Breast epithelium (tissue), 4 donors: ENCODE results near the gene EFCAB5. TPM values are rescaled to one million over a fixed set of nuclear protein-coding genes. Genes with fewer than 3 reads are reported as not detected.
"Not testable (repeated sequence)": the region's sequence is repeated elsewhere in the genome, so short reads cannot be mapped to it uniquely, and the experiment has no call there.

Experiments used
- DNase-seq, 2 donors: peaks; one replicate each; pipeline ENCODE4 v3.0.0-alpha.2; 2019; ENCODE audit warnings: low spot score in 2 of 2
- H3K27ac ChIP-seq, 2 donors: fragments of 200-600 bp; sonication (generic) in 1 of 2; one replicate each; pipeline ENCODE4 v1.5.1; 2016 to 2019; ENCODE audit warnings: mild to moderate bottlenecking in 1 of 2
- H3K27me3 ChIP-seq, 2 donors: fragments of 200-600 bp; sonication (generic) in 1 of 2; one replicate each; pipeline versions ENCODE4 v1.5.1 to v1.6.0; 2017 to 2019; ENCODE audit warnings: control low read depth in 1 of 2, mild to moderate bottlenecking in 1 of 2
- H3K36me3 ChIP-seq: fragments of 200-600 bp; one replicate; pipeline ENCODE4 v1.5.1; 2019
- H3K4me1 ChIP-seq, 2 donors: fragments of 200-600 bp; sonication (generic); one replicate each; pipeline ENCODE4 v1.5.1; 2016 to 2019; ENCODE audit warnings: control low read depth in 1 of 2
- H3K4me3 ChIP-seq, 3 donors: fragments of 200-600 bp; sonication (generic); 1 replicate in 2 of 3; 2 replicates in 1 of 3; pipeline ENCODE4 v1.5.1; 2016 to 2019; ENCODE audit warnings: mild to moderate bottlenecking in 3 of 3, moderate library complexity in 2 of 3
- H3K9me3 ChIP-seq, 2 donors: fragments of 200-600 bp; sonication (generic) in 1 of 2; one replicate each; pipeline ENCODE4 v1.5.1; 2016 to 2019; ENCODE audit warnings: control low read depth in 1 of 2
- CTCF ChIP-seq, 3 donors: fragments of 450-650 bp; IDR thresholded peaks; one replicate each; pipeline ENCODE4 v1.5.1; 2016 to 2017; ENCODE audit warnings: antibody characterized with exemption in 3 of 3, mild to moderate bottlenecking in 3 of 3, moderate library complexity in 3 of 3
- POLR2A ChIP-seq: fragments of 450-650 bp; IDR thresholded peaks from one replicate; pipeline ENCODE4 v1.6.1; 2016; ENCODE audit warnings: antibody characterized with exemption, mild to moderate bottlenecking, moderate library complexity
- POLR2AphosphoS5 ChIP-seq, 3 donors: sonication (generic); formaldehyde crosslinking; IDR thresholded peaks; one replicate each; pipeline ENCODE4 v1.6.1; 2017; ENCODE audit warnings: antibody characterized with exemption in 3 of 3
- intact Hi-C: fragments of 100-400 bp; cut with DNase I; formaldehyde crosslinking; loops from one replicate; pipeline ENCODE4 v1.15.1; 2023; ENCODE audit warnings: low total_unique reads
- total RNA-seq, 3 donors: library from RNA; depleted of rRNA; stranded (reverse); fragments of >200 nt; gene quantifications; one replicate each; pipeline ENCODE4 v1.1.0, GENCODE V29; 2016

Gene EFCAB5
- total RNA-seq, 3 donors from 2014 or later: 0.29 to 0.80 TPM; not detected in 1

GRCh38 chr17:30005709-30006320 lies 64.4 kb downstream of the EFCAB5 start:
- TF ChIP-seq POLR2AphosphoS5 (IDR thresholded peaks at IDR 0.05) (no peak), CTCF (IDR thresholded peaks at IDR 0.05) (no peak), POLR2A (no peak)
- no peak overlapping the region for H3K4me3 ChIP-seq
- no peaks in the 10 kb centered on the region for H3K27me3 ChIP-seq
- no peaks in the 10 kb centered on the region for H3K36me3 ChIP-seq
- no peak for DNase-seq
- no peaks in the 10 kb centered on the region for H3K4me1 ChIP-seq
- intact Hi-C loops: no loop called here
- no peaks in the 10 kb centered on the region for H3K9me3 ChIP-seq
- H3K27ac ChIP-seq: no peak overlapping the region

- H3K9me3 ChIP-seq, H3K4me3 ChIP-seq, H3K4me1 ChIP-seq, DNase-seq, H3K27ac ChIP-seq, H3K27me3 ChIP-seq, intact Hi-C loops, H3K36me3 ChIP-seq: not testable (repeated sequence)
These were observed 70.5 kb downstream of the EFCAB5 start for GRCh38 chr17:30011934-30012333.

- H3K9me3 ChIP-seq: no peaks in the 10 kb centered on the region
- H3K27me3 ChIP-seq: no peaks in the 10 kb centered on the region
- no peak overlapping the region for H3K27ac ChIP-seq
- DNase-seq: no peak
- no peaks in the 10 kb centered on the region for H3K4me1 ChIP-seq
- H3K36me3 ChIP-seq: no peaks in the 10 kb centered on the region
- no peak overlapping the region for H3K4me3 ChIP-seq
- TF ChIP-seq POLR2AphosphoS5 (IDR thresholded peaks at IDR 0.05): no peak
- peak; percentile 60 to 74 (median 73) for TF ChIP-seq CTCF (IDR thresholded peaks at IDR 0.05)
- intact Hi-C loops: loop anchor here (5.0 kb wide), 1 partner anchor 110 kb away; no protein-coding TSS in a partner anchor
These were observed 80.4 kb downstream of the EFCAB5 start for GRCh38 chr17:30021708-30022317.

- intact Hi-C loops, H3K27ac ChIP-seq, H3K36me3 ChIP-seq, DNase-seq, H3K9me3 ChIP-seq, H3K4me3 ChIP-seq, H3K4me1 ChIP-seq, H3K27me3 ChIP-seq: not testable (repeated sequence)
These were observed 83.9 kb downstream of the EFCAB5 start for GRCh38 chr17:30025325-30025724.

GRCh38 chr17:30027676-30028075 lies 86.2 kb downstream of the EFCAB5 start:
- intact Hi-C loops: no loop called here

More at GRCh38 chr17:30027676-30028075, 86.2 kb downstream of the EFCAB5 start:
- Histone ChIP-seq H3K9me3 (no peaks in the 10 kb centered on the region), H3K27me3 (no peaks in the 10 kb centered on the region), H3K27ac (no peak overlapping the region), H3K4me3 (no peak overlapping the region), H3K36me3 (no peaks in the 10 kb centered on the region), H3K4me1 (no peaks in the 10 kb centered on the region)
- DNase-seq: no peak
- TF ChIP-seq POLR2A (no peak), POLR2AphosphoS5 (IDR thresholded peaks at IDR 0.05) (no peak), CTCF (IDR thresholded peaks at IDR 0.05) (no peak)
